Urinary bladder (tissue), 4 donors: ENCODE results near the gene RNLS. TPM values are rescaled to one million over a fixed set of nuclear protein-coding genes. Genes with fewer than 3 reads are reported as not detected.
"Not testable (repeated sequence)": the region's sequence is repeated elsewhere in the genome, so short reads cannot be mapped to it uniquely, and the experiment has no call there.

Experiments
- DNase-seq: peaks from one replicate; pipeline ENCODE4 v3.0.0-alpha.2; 2015; ENCODE audit errors: extremely low spot score
- H3K27ac ChIP-seq: one replicate; pipeline ENCODE4 v1.5.1; 2013; ENCODE audit warnings: low read depth, mild to moderate bottlenecking, moderate library complexity
- H3K36me3 ChIP-seq: one replicate; pipeline ENCODE4 v1.6.1; 2013; ENCODE audit warnings: mild to moderate bottlenecking, moderate library complexity; ENCODE audit not compliant: insufficient read depth
- H3K4me1 ChIP-seq: one replicate; pipeline ENCODE4 v1.6.1; 2013; ENCODE audit warnings: mild to moderate bottlenecking, moderate library complexity; ENCODE audit not compliant: insufficient read depth
- H3K4me3 ChIP-seq: one replicate; pipeline ENCODE4 v1.5.1; 2013; ENCODE audit warnings: low read depth, low read length
- WGBS: extraction: QIAGEN DNeasy Blood & Tissue Kit; methylation state at CpG from one replicate; pipeline ENCODE4 v1.1.7; 2013; 5-methylcytosine and 5-hydroxymethylcytosine counted together
- polyA plus RNA-seq: library from polyadenylated mRNA; stranded (reverse); fragments of 200-250 nt; gene quantifications from one replicate; pipeline ENCODE4 v1.2.3, GENCODE V29; 2013
- total RNA-seq: library from RNA; depleted of rRNA; stranded (reverse); fragments of >200 nt; gene quantifications from one replicate; pipeline ENCODE4 v1.2.3, GENCODE V29; 2014
- donor health status: healthy with polysubstance abuse.
- donor health status: healthy.

Gene RNLS
- total and polyA plus RNA-seq, 2 donors, result 6.1 to 6.3 TPM

GRCh38 chr10:88361494-88361893 lies 221.6 kb downstream of the RNLS start:
- Histone ChIP-seq H3K4me1 (no peaks in the 10 kb centered on the region), H3K27ac (no peak overlapping the region), H3K4me3 (no peak overlapping the region), H3K36me3 (no peaks in the 10 kb centered on the region)
- DNase-seq, result peak; percentile 72
- 54% methylated on average over 2 of the region's 2 CpGs for WGBS

- not testable (repeated sequence) for H3K36me3 ChIP-seq, H3K4me3 ChIP-seq, DNase-seq, H3K4me1 ChIP-seq, H3K27ac ChIP-seq
- WGBS, result 97% methylated on average over 12 of the region's 12 CpGs
These were observed 227.4 kb downstream of the RNLS start for GRCh38 chr10:88355750-88356149.

GRCh38 chr10:88347597-88348304 lies 235.4 kb downstream of the RNLS start:
- DNase-seq, result no peak
- Histone ChIP-seq H3K4me1 (no peaks in the 10 kb centered on the region), H3K36me3 (no peaks in the 10 kb centered on the region), H3K27ac (no peak overlapping the region), H3K4me3 (no peak overlapping the region)
- 74% methylated on average over 3 of the region's 3 CpGs for WGBS

- H3K36me3 ChIP-seq, result no peaks in the 10 kb centered on the region
- no peak overlapping the region for H3K27ac ChIP-seq
- no peak overlapping the region for H3K4me3 ChIP-seq
- H3K4me1 ChIP-seq, result no peaks in the 10 kb centered on the region
- 47% methylated on average over 2 of the region's 2 CpGs for WGBS
- DNase-seq, result no peak
These were observed 236.1 kb downstream of the RNLS start for GRCh38 chr10:88347022-88347421.

- Histone ChIP-seq H3K4me3 (no peak overlapping the region), H3K36me3 (no peaks in the 10 kb centered on the region), H3K4me1 (no peaks in the 10 kb centered on the region), H3K27ac (no peak overlapping the region)
- 58% methylated on average over 6 of the region's 6 CpGs for WGBS
- no peak for DNase-seq
These were observed 236.8 kb downstream of the RNLS start for GRCh38 chr10:88346144-88346977.

- no peaks in the 10 kb centered on the region for H3K4me1 ChIP-seq
- H3K4me3 ChIP-seq, result no peak overlapping the region
- WGBS, result 38% methylated on average over 2 of the region's 2 CpGs
- no peak for DNase-seq
- H3K36me3 ChIP-seq, result no peaks in the 10 kb centered on the region
- no peak overlapping the region for H3K27ac ChIP-seq
These were observed 239.2 kb downstream of the RNLS start for GRCh38 chr10:88343761-88344484.

GRCh38 chr10:88342733-88343310 lies 240.3 kb downstream of the RNLS start:
- Histone ChIP-seq H3K36me3 (no peaks in the 10 kb centered on the region), H3K4me3 (no peak overlapping the region), H3K27ac (no peak overlapping the region), H3K4me1 (no peaks in the 10 kb centered on the region)
- no peak for DNase-seq
- WGBS, result 96% methylated on average over 3 of the region's 3 CpGs

- WGBS, result 87% methylated on average over 1 of the region's 1 CpG
- no peak overlapping the region for H3K27ac ChIP-seq
- H3K36me3 ChIP-seq, result no peaks in the 10 kb centered on the region
- H3K4me3 ChIP-seq, result no peak overlapping the region
- no peaks in the 10 kb centered on the region for H3K4me1 ChIP-seq
- DNase-seq, result no peak
These were observed 246.0 kb downstream of the RNLS start for GRCh38 chr10:88337134-88337533.

GRCh38 chr10:88336334-88336733 lies 246.8 kb downstream of the RNLS start:
- H3K27ac ChIP-seq, result no peak overlapping the region
- no peaks in the 10 kb centered on the region for H3K36me3 ChIP-seq
- H3K4me1 ChIP-seq, result no peaks in the 10 kb centered on the region
- no peak overlapping the region for H3K4me3 ChIP-seq
- 58% methylated on average over 4 of the region's 4 CpGs for WGBS
- no peak for DNase-seq

GRCh38 chr10:88333248-88333630 lies 249.9 kb downstream of the RNLS start:
- Histone ChIP-seq H3K36me3 (no peaks in the 10 kb centered on the region), H3K4me3 (no peak overlapping the region), H3K27ac (no peak overlapping the region), H3K4me1 (no peaks in the 10 kb centered on the region)
- 86% methylated on average over 3 of the region's 3 CpGs for WGBS
- no peak for DNase-seq

- Histone ChIP-seq H3K27ac (no peak overlapping the region), H3K36me3 (no peaks in the 10 kb centered on the region), H3K4me3 (no peak overlapping the region), H3K4me1 (no peaks in the 10 kb centered on the region)
- WGBS, result 81% methylated on average over 3 of the region's 3 CpGs
- no peak for DNase-seq
These were observed 250.4 kb downstream of the RNLS start for GRCh38 chr10:88332503-88333247.

- WGBS, result 58% methylated on average over 1 of the region's 1 CpG
- H3K4me1 ChIP-seq, result no peaks in the 10 kb centered on the region
- no peak overlapping the region for H3K4me3 ChIP-seq
- no peaks in the 10 kb centered on the region for H3K36me3 ChIP-seq
- no peak overlapping the region for H3K27ac ChIP-seq
- DNase-seq, result no peak
These were observed 252.9 kb downstream of the RNLS start for GRCh38 chr10:88330174-88330573.
